HG03159 (cell line): ENCODE data around the gene GLI1.
"Not testable (repeated sequence)": the region's sequence is repeated elsewhere in the genome, so short reads cannot be mapped to it uniquely, and the experiment has no call there.

Source experiments
- ATAC-seq: cut with Tn5 transposase; IDR thresholded peaks from one replicate; pipeline ENCODE4 v1.9.1; 2021; ENCODE audit warnings: mild to moderate bottlenecking, moderate library complexity; ENCODE audit not compliant: unreplicated experiment

The GLI1 gene

GRCh38 chr12:57441393-57441792 lies 18.2 kb upstream of the GLI1 start:
- not testable (repeated sequence) for ATAC-seq

- no peak for ATAC-seq
Observed at GRCh38 chr12:57441846-57442427, 17.6 kb upstream of the GLI1 start.

- not testable (repeated sequence) for ATAC-seq
Observed at GRCh38 chr12:57444337-57444736, 15.2 kb upstream of the GLI1 start.

GRCh38 chr12:57444744-57445143 lies 14.8 kb upstream of the GLI1 start:
- ATAC-seq: no peak

GRCh38 chr12:57446292-57446960 lies 13.2 kb upstream of the GLI1 start:
- no peak for ATAC-seq

- no peak for ATAC-seq
Observed at GRCh38 chr12:57448669-57449068, 10.9 kb upstream of the GLI1 start.

GRCh38 chr12:57449375-57449774 lies 10.2 kb upstream of the GLI1 start:
- ATAC-seq: no peak

GRCh38 chr12:57450057-57450456 lies 9.5 kb upstream of the GLI1 start:
- ATAC-seq: no peak

GRCh38 chr12:57451233-57451778 lies 8.3 kb upstream of the GLI1 start:
- ATAC-seq: no peak

- no peak for ATAC-seq
Observed at GRCh38 chr12:57452181-57452936, 7.2 kb upstream of the GLI1 start.

- no peak for ATAC-seq
Observed at GRCh38 chr12:57452937-57453509, 6.6 kb upstream of the GLI1 start.

- no peak for ATAC-seq
Observed at GRCh38 chr12:57454213-57454565, 5.4 kb upstream of the GLI1 start.

GRCh38 chr12:57454566-57455373 lies 4.8 kb upstream of the GLI1 start, which contains the start of gene INHBE:
TSS of gene INHBE (plus strand) at chr12:57455307. CDS start at chr12:57455537, 230 bp downstream.
- ATAC-seq: no peak

- ATAC-seq: no peak
Observed at GRCh38 chr12:57455374-57456144, 4.0 kb upstream of the GLI1 start.

- ATAC-seq: peak; percentile 39
Observed at GRCh38 chr12:57456145-57456700, 3.4 kb upstream of the GLI1 start.

- ATAC-seq: no peak
Observed at GRCh38 chr12:57456737-57457490, 2.7 kb upstream of the GLI1 start.

GRCh38 chr12:57458665-57459054 lies 925 bp upstream of the GLI1 start:
- ATAC-seq: no peak

- ATAC-seq: peak; percentile 60
Observed at GRCh38 chr12:57459055-57459749, 383 bp upstream of the GLI1 start.
